K562 (cell line): Measurements from ENCODE around the gene CADM2. TPM values are rescaled to one million over a fixed set of nuclear protein-coding genes. Genes with fewer than 3 reads are reported as not detected.

Experiments used
- ATAC-seq: fragments of 200-7000 bp; cut with Tn5 transposase; 3 replicates; pipeline ENCODE4 v1.9.1; 2020; ENCODE audit warnings: moderate library complexity
- BruUV-seq: library from RNA; stranded (reverse); fragments of 400-500 nt; replicated peaks from 2 replicates; lab custom pipeline; 2021; lab: Mats Ljungman, UMichigan
- CTCF ChIA-PET: fragments of 300-600 bp; formaldehyde crosslinking; extraction: SDS; loops from one replicate; lab custom pipeline; 2021; ENCODE audit warnings: low intra/inter-chr PET ratio; lab: Yijun Ruan, JAX
- POLR2A ChIA-PET: fragments of 300-600, 350-650 bp; sonication (Branson Sonifier 250); formaldehyde crosslinking; extraction: SDS; loops from one replicate; lab custom pipeline; 2021; ENCODE audit warnings: antibody characterized with exemption, inconsistent platforms; lab: Yijun Ruan, JAX
- DNase-seq, 4 experiments: peaks; one replicate each; pipeline versions ENCODE4 v3.0.0 to v3.0.0-alpha.2; 2011 to 2018; ENCODE audit warnings: low spot score in 3 of 4, mixed read lengths in 3 of 4; ENCODE audit errors: extremely low read depth in 1 of 4
- FAIRE-seq: peaks from 2 replicates; lab custom pipeline; 2011; peaks lifted over from hg19 to GRCh38; lab: Jason Lieb, UNC
- H2AFZ ChIP-seq: 2 replicates; pipeline ENCODE4 v1.6.0; 2011; ENCODE audit warnings: low read depth, low read length, control low read depth, inconsistent platforms
- H3K27ac ChIP-seq: fragments of 200-600 bp; 3 replicates; pipeline ENCODE4 v1.8.0; 2011; ENCODE audit warnings: low read depth, mild to moderate bottlenecking, control low read depth, inconsistent platforms, low read length, moderate library complexity, mixed read lengths; ENCODE audit errors: extremely low read depth
- H3K27me3 ChIP-seq, 2 experiments: fragments of 300-600 bp in 1 of 2; 2 replicates in 1 of 2; 3 replicates in 1 of 2; pipeline versions ENCODE4 v1.6.0 to v1.8.0; 2011; ENCODE audit warnings: inconsistent platforms in 2 of 2, low read length in 2 of 2, mild to moderate bottlenecking in 1 of 2, mixed read lengths in 1 of 2, moderate library complexity in 1 of 2; ENCODE audit not compliant: control insufficient read depth in 2 of 2, insufficient read depth in 2 of 2
- H3K36me3 ChIP-seq: fragments of 300-600 bp; 3 replicates; pipeline ENCODE4 v1.8.0; 2011; ENCODE audit warnings: mild to moderate bottlenecking, low read length, inconsistent platforms; ENCODE audit not compliant: control insufficient read depth, insufficient read depth
- H3K4me1 ChIP-seq, 2 experiments: fragments of 200-600 bp in 1 of 2; replicated peaks in 1 of 2; 2 replicates in 1 of 2; 3 replicates in 1 of 2; pipeline versions ENCODE4 v1.5.1 to v1.8.0; 2011; ENCODE audit warnings: inconsistent platforms in 2 of 2, low read length in 2 of 2, mild to moderate bottlenecking in 1 of 2, mixed read lengths in 1 of 2, moderate library complexity in 1 of 2; ENCODE audit not compliant: control insufficient read depth in 2 of 2, insufficient read depth in 2 of 2
- H3K4me2 ChIP-seq: 2 replicates; pipeline ENCODE4 v1.6.1; 2011; ENCODE audit warnings: low read length, control low read depth, inconsistent platforms, mixed read lengths; ENCODE audit not compliant: insufficient read depth
- H3K4me3 ChIP-seq: fragments of 200-600 bp; sonication (generic), shearing (Covaris generic); 2 replicates; pipeline ENCODE4 v1.5.1; 2016; ENCODE audit warnings: control low read depth, inconsistent platforms
- H3K79me2 ChIP-seq: fragments of 200-600 bp; 3 replicates; pipeline ENCODE4 v1.8.0; 2011; ENCODE audit warnings: low read length, inconsistent platforms; ENCODE audit not compliant: control insufficient read depth, insufficient read depth
- H3K9ac ChIP-seq, 2 experiments: 2 replicates each; pipeline versions ENCODE4 v1.6.0 to v1.6.1; 2011; ENCODE audit warnings: low read depth in 2 of 2, low read length in 2 of 2, control low read depth in 1 of 2, inconsistent platforms in 1 of 2, mild to moderate bottlenecking in 1 of 2, mixed read lengths in 1 of 2; ENCODE audit not compliant: insufficient read depth in 1 of 2
- H3K9me1 ChIP-seq: one replicate; pipeline ENCODE4 v1.6.0; 2011; ENCODE audit warnings: inconsistent platforms, mild to moderate bottlenecking, low read length, moderate library complexity; ENCODE audit not compliant: control insufficient read depth, insufficient read depth
- H3K9me3 ChIP-seq: replicated peaks from 2 replicates; pipeline ENCODE4 v1.5.1; 2011; ENCODE audit warnings: low read depth, low read length, inconsistent platforms; ENCODE audit not compliant: control insufficient read depth, insufficient read depth
- H4K20me1 ChIP-seq: replicated peaks from 2 replicates; pipeline ENCODE4 v1.6.1; 2011; ENCODE audit warnings: low read length, inconsistent platforms, mixed read lengths; ENCODE audit not compliant: control insufficient read depth, insufficient read depth
- ATF7 ChIP-seq: fragments of 450-650 bp; IDR thresholded peaks from 2 replicates; pipeline ENCODE4 v1.7.1; 2014; ENCODE audit warnings: mild to moderate bottlenecking, moderate library complexity
- CBFB ChIP-seq: sonication (generic); formaldehyde crosslinking; IDR thresholded peaks from 2 replicates; pipeline ENCODE4 v1.4.0; 2020; ENCODE audit warnings: mild to moderate bottlenecking, missing genetic modification reagents
- CREB1 ChIP-seq, 2 experiments: sonication (generic) in 1 of 2; formaldehyde crosslinking in 1 of 2; IDR thresholded peaks; 2 replicates each; pipeline versions ENCODE4 v1.6.1 to v1.8.0; 2012 to 2022; ENCODE audit warnings: inconsistent platforms in 1 of 2, mild to moderate bottlenecking in 1 of 2, missing genetic modification reagents in 1 of 2, moderate library complexity in 1 of 2
- CREBBP ChIP-seq: IDR thresholded peaks from one replicate; pipeline ENCODE4 v1.6.1; 2012; ENCODE audit warnings: low read depth, mild to moderate bottlenecking, control low read depth, inconsistent platforms, low read length
- FOXO4 ChIP-seq: fragments of 450-650 bp; formaldehyde crosslinking; IDR thresholded peaks from 2 replicates; pipeline ENCODE4 v1.4.0; 2020; ENCODE audit warnings: mild to moderate bottlenecking, moderate library complexity
- NFE2 ChIP-seq: IDR thresholded peaks from 2 replicates; pipeline ENCODE4 v1.6.1; 2014; ENCODE audit warnings: antibody characterized with exemption, low read depth
- NFIX ChIP-seq: fragments of 250-450 bp; sonication (Bioruptor Pico); IDR thresholded peaks from 2 replicates; pipeline ENCODE4 v1.4.0; 2020; ENCODE audit warnings: low read depth, mild to moderate bottlenecking, moderate library complexity
- SIRT6 ChIP-seq: IDR thresholded peaks from one replicate; pipeline ENCODE4 v1.6.1; 2012; ENCODE audit warnings: low read depth, mild to moderate bottlenecking, control low read depth, inconsistent platforms, low read length, moderate library complexity
- SMARCA4 ChIP-seq: fragments of 450-650 bp; IDR thresholded peaks from 2 replicates; pipeline ENCODE4 v1.6.1; 2016
- TAF15 ChIP-seq: fragments of 200-400 bp; formaldehyde crosslinking; IDR thresholded peaks from 2 replicates; pipeline ENCODE4 v1.6.1; 2017; ENCODE audit warnings: mild to moderate bottlenecking, low read depth, low read length, moderate library complexity
- TAF7 ChIP-seq: fragments of 450-650 bp; IDR thresholded peaks from 2 replicates; pipeline ENCODE4 v1.6.1; 2016; ENCODE audit warnings: missing genetic modification characterization, missing compliant biosample characterization
- TCF15 ChIP-seq: fragments of 250-450 bp; sonication (Bioruptor Pico); IDR thresholded peaks from 2 replicates; pipeline ENCODE4 v1.8.0; 2022; ENCODE audit warnings: moderate library complexity, mild to moderate bottlenecking, inconsistent platforms
- VEZF1 ChIP-seq: fragments of 200-800 bp; sonication (Bioruptor generic); IDR thresholded peaks from 2 replicates; pipeline ENCODE4 v1.6.1; 2017; ENCODE audit warnings: missing genetic modification characterization, missing compliant biosample characterization
- XRCC3 ChIP-seq: fragments of 450-650 bp; IDR thresholded peaks from 2 replicates; pipeline ENCODE4 v1.6.1; 2017; ENCODE audit warnings: mild to moderate bottlenecking, moderate library complexity
- ZNF140 ChIP-seq: fragments of 250-450 bp; sonication (Bioruptor Pico); IDR thresholded peaks from 2 replicates; pipeline ENCODE4 v1.8.0; 2021; ENCODE audit warnings: moderate library complexity, mild to moderate bottlenecking, inconsistent platforms
- WGBS: fragments of 100-300 bp; shearing (Covaris generic); methylation state at CpG from one replicate; pipeline ENCODE4 v1.1.6; 2016; ENCODE audit warnings: low coverage, mixed read lengths; ENCODE audit not compliant: insufficient coverage; ENCODE audit errors: missing lambda C conversion rate; 5-methylcytosine and 5-hydroxymethylcytosine counted together
- in situ Hi-C: fragments of 300-500 bp; cut with MboI; formaldehyde crosslinking; loops from 4 replicates; pipeline ENCODE4 v1.15.0; 2018; ENCODE audit warnings: inconsistent platforms, mixed read lengths
- intact Hi-C: fragments of 100-400 bp; cut with micrococcal nuclease; formaldehyde crosslinking; loops from 2 replicates; pipeline ENCODE4 v1.14.2; 2022
- polyA plus RNA-seq, 8 experiments: library from polyadenylated mRNA; depleted of rRNA in 4 of 8; stranded (reverse) in 5 of 8; unstranded in 3 of 8; fragments of >200 nt; fragmentation: Nextera tagmentation in 2 of 8; fragmentation: Illumina TruSeq in 1 of 8; extraction: Ambion mirVana in 2 of 8; extraction: Trizol in 1 of 8; gene quantifications; 2 replicates each; pipeline versions ENCODE4 v1.2.1 to v1.2.3, GENCODE V29; 2011 to 2014; ENCODE audit warnings: inconsistent platforms in 1 of 8, missing spikeins in 1 of 8
- total RNA-seq, 7 experiments: library from RNA; depleted of rRNA in 6 of 7; stranded (reverse); fragments of >200 nt in 6 of 7; fragmentation: Illumina TruSeq in 2 of 7; extraction: Trizol in 2 of 7; gene quantifications; 2 replicates each; pipeline versions ENCODE4 v1.2.1 to v1.2.3, GENCODE V29; 2011 to 2021; ENCODE audit warnings: low replicate concordance in 1 of 7

CADM2 gene
- total and polyA plus RNA-seq, 9 of the 15 experiments (the other 6 are each of a cell fraction or from before 2014, with no cell fraction given), result 0.11 to 3.2 (median 0.95) TPM

GRCh38 chr3:85110393-85110792, 151.6 kb downstream of the CADM2 start:
- ATAC-seq (no peak), FAIRE-seq (no peak), DNase-seq (no peak)
- Histone ChIP-seq H3K4me1 (no peaks in the 10 kb centered on the region), H3K9me1 (no peaks in the 10 kb centered on the region), H3K4me3 (no peak overlapping the region), H3K27ac (no peak overlapping the region), H3K4me2 (no peak overlapping the region), H4K20me1 (no peaks in the 10 kb centered on the region), H2AFZ (no peak overlapping the region), H3K36me3 (no peaks in the 10 kb centered on the region), H3K27me3 (no peaks in the 10 kb centered on the region), H3K9ac (no peak overlapping the region), H3K9me3 (no peaks in the 10 kb centered on the region), H3K79me2 (no peaks in the 10 kb centered on the region)
- WGBS, result 0% methylated on average over 2 of the region's 2 CpGs
- TF ChIP-seq VEZF1 (CRISPR knock-in tag) (no peak), SIRT6 (no peak), CREBBP (no peak), NFE2 (no peak), SMARCA4 (no peak)
- ChIA-PET POLR2A (no interaction called here), CTCF (no interaction called here)
- in situ Hi-C loops (no loop called here), intact Hi-C loops (no loop called here)
- BruUV-seq, result no TSS peak

GRCh38 chr3:85120879-85121278, 162.1 kb downstream of the CADM2 start:
- Histone ChIP-seq H3K9me3 (no peaks in the 10 kb centered on the region), H3K79me2 (no peaks in the 10 kb centered on the region), H3K27ac (no peak overlapping the region), H4K20me1 (no peaks in the 10 kb centered on the region), H3K4me3 (no peak overlapping the region), H2AFZ (no peak overlapping the region), H3K9ac (no peak overlapping the region), H3K36me3 (no peaks in the 10 kb centered on the region), H3K4me2 (no peak overlapping the region), H3K9me1 (no peaks in the 10 kb centered on the region), H3K27me3 (no peaks in the 10 kb centered on the region), H3K4me1 (no peaks in the 10 kb centered on the region)
- ChIA-PET POLR2A (no interaction called here), CTCF (no interaction called here)
- in situ Hi-C loops (no loop called here), intact Hi-C loops (no loop called here)
- FAIRE-seq (no peak), ATAC-seq (no peak), DNase-seq (no peak)
- BruUV-seq, result no TSS peak
- 0% methylated on average over 2 of the region's 2 CpGs for WGBS
- TF ChIP-seq FOXO4, result no peak
- no peak for TF ChIP-seq NFIX (CRISPR knock-in tag)
- no peak for TF ChIP-seq TAF15
- no peak for TF ChIP-seq ATF7
- no peak for TF ChIP-seq CBFB
- no peak for TF ChIP-seq ZNF140 (CRISPR knock-in tag)
- no peak for TF ChIP-seq TAF7 (tag)
- TF ChIP-seq TCF15 (CRISPR knock-in tag), result no peak
- TF ChIP-seq XRCC3, result no peak
- no peak for TF ChIP-seq CREB1 (IDR thresholded peaks at IDR 0.05)
- no peak for TF ChIP-seq CREB1 (CRISPR knock-in tag; IDR thresholded peaks at IDR 0.05)
